NCI-H526 treated with DMSO at 0.1 percent for 48 hours (cell line): ENCODE results near the gene SFMBT1.

ENCODE experiments used
- DNase-seq: peaks from one replicate; lab custom pipeline; 2025; lab: John Stamatoyannopoulos, UW

The SFMBT1 gene

DNA sequence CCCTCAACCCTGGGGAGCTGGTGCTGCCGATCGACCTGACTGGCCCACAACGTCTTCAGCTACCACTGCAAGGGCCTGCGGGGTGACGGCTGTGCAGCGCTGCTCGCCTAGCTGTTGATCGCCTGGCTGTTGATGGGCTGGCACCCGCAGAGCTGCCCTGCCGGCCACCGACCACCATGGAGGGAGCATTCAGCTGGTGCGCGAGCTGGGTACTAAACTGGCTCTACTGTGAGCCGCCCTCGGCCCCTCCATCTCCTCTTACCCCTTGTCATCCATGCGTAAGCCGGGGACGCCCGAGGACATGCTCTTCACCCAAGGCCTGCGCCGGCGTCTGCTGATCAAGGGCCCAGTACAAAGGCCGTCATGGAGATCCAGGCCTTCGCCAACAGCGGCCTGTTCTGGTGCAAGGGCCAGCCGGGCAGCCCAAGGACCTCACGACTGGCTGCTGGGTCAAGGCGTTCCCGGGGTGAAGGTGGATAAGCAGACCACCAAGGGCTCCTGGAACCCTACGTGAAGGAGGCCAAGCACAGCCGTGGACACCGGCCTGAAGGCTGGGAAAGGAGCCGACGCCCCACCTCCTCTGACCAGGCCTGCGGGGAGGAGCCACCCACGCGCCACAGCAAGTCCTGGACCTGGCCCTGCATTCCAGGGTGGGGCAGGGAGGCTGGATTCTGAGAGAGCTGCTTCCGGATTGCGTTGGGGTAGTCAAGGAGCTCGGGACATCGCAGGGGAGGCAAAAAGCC lies 46.9 kb downstream of the SFMBT1 start:
- no peak for DNase-seq

DNA sequence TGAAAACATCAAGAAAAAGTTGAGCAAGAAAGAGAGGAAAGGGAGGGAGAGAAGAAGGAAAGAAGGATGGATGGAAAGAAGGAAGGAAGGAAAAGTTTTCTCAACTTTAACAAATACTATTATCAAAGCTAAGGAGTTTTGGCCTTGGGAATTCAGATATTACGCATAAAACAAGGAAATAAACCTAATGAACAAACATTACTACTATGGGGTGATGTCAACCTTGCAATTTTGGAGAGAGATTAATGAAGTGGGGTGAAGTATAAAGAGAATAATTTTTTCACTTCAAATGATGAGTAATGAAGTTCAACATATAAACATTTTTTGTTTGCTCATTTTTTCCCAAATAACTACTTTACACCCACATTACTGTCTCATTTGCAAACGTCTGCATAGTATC lies 55.2 kb downstream of the SFMBT1 start:
- DNase-seq = no peak

DNA sequence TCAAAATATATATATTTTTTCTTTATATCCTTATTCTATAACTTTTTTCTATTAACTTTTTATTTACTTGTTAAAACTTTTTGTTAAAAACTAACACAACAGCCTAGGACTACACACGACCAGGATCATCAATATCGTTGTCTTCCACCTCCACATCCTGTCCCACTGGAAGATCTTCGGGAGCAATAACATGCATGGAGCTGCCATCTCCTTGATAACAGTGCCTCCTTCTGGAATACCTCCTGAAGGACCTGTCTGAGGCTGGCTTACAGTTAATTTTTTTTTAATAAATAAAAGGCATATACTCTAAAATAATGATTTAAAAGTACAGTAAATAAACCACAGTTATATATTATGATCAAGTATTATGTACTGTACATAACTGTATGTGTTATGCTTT lies 58.9 kb downstream of the SFMBT1 start:
- no peak for DNase-seq

DNA sequence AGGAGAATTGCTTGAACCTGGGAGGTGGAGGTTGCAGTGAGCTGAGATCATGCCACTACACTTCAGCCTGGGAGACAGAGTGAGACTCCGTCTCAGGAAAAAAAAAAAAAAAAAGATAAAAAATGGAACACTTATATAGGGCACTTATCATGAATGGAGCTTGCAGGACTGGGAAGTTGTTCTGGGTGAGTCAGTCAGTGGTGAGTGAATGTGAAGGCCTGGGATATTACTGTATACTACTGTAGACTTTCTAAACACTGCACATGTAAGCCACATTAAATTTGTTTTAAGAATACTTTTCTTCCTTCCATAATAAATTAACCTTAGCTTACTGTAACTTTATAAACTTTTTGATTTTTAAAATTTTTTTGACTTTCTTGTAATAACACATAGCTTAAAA lies 59.8 kb downstream of the SFMBT1 start:
- DNase-seq = no peak

DNA sequence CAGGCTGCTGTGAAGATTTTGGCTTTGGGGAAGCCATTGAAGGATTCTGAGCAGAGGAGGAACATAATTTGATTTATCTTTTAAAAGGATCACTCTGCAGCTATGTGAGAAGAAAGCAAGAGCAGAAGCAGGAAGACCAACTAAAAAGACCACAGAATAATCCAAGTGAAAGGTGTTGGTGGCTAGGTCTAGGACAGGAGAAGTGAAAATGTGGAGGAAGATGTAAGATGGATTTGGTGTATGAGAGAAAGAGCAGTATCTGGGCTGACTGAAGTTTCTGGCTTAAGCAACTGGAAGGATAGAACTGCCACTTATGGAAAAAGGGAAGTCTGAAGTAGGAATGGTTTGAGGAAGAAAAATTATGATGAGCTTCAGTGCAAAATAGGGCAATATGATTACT lies 62.0 kb downstream of the SFMBT1 start:
- DNase-seq = no peak

DNA sequence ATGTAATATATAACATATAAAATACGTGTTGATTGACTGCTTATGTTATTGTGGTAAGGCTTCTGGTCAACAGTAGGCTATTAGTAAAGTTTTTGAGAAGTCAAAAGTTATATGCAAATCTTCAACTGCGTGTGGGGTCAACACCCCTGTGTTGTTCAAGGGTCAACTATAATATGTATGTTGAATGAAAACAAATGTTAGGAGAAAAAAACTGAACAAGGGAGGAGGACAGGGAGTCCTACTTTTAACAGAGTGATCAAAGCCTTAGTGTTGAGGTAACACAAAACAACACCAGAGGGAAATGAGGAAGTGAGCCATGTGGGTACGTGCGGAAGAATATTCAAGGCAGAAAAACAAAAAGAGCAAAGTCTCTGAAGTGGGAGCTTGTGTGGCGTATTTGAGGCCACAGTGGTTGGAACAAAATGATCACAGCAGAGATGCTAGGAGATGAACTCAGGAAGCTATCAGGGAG lies 62.5 kb downstream of the SFMBT1 start:
- no peak for DNase-seq

DNA sequence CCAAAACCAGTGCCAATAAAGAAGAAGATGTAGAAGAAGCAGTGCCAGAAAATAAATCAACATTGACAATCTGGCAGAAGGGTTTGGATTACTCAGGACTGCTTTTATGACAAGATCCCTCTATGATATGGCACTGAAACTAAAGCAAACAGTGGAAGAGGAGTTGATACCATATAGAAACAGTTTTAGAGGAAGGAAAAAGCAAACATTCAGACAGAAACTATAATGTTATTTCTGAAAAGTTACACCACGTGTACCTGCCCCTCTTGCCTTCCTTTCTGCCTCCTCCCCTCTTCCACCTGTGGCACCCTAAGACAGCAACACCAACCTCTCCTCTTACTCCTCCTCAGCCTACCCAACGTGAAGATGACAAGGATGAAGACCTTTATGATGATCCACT lies 63.0 kb downstream of the SFMBT1 start:
- DNase-seq = no peak

DNA sequence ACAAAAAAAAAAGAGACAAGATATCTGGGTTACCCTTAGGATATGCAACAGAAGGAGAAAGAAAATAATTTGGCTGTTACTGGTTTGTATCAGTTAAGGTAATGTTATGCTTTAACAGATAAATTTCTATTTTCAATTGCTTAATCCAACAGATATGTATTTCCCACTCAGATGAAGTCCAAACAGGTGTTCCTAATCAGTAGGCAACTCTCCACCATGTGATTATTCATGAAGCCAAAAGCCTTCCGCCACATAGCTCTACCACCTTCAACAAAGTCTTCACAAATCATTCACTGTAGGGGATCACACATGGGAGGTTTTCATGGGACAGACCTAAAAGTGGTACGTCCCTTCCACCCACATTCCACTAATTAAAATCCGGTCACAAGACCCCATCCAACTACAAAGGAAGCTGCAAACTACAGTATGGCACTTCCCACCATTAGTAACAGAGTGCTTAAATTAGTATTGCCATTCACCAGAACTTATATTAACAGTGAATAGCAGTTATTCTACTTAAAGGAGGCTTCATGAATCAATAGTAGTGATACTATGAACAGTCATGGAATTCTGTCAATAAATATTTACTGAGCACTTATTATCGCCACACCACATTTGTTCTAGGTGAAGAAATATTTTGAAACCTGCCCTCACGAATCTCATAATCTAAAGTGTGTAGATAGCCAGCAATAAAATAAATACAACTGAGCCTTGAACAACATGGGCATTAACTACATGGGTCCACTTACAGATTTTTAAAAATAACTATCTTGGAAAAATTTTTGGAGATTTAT lies 66.5 kb downstream of the SFMBT1 start:
- no peak for DNase-seq

DNA sequence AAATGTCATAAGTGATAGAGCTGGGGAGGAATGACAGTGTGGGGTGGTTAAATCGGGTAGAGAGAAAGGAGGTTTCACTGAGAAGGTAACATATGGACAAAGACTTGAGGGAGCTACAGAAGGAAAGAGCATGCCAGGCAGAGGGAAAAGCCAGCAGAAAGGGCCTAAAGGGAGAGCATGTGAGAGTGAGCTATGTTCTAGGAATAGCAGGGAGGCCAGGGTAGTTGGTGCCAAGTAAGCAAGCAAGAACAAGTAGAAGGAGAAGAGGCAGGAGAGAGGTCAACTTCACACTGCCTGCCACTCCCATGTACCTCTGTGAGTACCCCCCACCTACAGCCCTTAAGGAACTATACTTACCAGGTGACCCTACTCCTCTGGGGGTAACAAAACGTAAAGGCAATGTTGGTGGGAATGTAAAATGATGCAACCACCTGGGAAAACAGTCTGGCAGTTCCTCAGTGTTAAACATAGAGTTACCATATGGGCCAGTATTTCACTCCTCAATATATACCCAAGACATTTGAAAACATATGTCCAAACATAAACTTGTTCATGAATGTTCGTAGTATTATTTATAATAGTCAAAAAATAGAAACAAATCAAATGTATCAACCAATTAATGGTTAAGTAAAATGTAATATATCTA lies 67.6 kb downstream of the SFMBT1 start:
- no peak for DNase-seq

DNA sequence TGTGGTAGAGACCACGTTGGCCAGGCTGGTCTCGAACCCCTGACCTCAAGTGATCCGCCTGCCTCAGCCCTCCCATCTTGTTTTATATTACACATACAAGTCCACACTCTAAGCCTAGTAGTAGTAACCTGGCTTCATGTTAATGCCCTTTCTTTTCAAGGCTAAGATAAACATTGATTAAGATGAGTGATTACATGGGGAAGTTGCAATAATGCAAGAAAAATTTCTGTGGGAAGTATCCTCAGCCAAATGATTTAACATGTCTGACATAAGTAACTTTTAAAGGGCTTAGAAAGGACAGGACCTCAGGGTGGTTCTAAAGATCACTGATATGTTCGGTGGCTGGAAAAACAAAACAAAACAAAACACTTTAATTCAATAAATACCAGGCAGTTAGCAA lies 72.1 kb downstream of the SFMBT1 start:
- DNase-seq = no peak

DNA sequence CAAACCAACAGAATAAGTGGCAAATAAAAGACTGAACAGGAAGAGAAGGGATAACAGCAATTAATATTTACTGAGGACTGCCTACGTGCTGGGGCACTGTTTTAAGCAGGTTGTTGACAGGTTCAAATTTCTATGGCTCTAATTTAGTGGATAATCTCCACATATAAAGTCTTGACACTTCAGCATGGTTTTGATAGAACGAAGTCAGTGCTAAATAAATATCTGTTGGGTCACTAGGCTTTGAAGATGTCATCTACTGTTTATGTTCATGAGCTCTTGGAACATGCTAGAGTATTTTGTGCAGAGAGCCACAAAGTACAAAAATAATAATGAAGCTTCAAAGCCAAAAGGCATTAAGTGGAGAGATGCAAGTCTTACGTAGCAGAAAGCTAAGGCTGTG lies 74.0 kb downstream of the SFMBT1 start:
- DNase-seq = no peak

DNA sequence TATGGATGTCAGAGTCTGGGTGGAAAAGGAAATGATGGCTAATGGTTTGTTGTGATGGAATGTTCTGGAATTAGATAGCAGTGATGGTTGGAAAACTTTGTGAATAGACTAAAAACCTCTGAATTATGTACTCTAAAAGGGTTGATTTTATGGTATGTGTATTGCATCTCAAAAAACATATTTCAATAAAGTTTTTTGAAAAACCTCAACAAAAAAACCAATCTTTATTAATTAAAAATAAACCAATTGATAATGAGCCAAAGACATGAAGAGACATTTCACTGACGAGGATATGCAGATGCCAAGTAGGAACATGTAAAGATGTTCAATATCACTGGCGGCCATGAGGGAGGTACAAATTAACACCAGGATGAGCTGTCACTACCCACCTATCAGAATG lies 78.5 kb downstream of the SFMBT1 start:
- DNase-seq = no peak

DNA sequence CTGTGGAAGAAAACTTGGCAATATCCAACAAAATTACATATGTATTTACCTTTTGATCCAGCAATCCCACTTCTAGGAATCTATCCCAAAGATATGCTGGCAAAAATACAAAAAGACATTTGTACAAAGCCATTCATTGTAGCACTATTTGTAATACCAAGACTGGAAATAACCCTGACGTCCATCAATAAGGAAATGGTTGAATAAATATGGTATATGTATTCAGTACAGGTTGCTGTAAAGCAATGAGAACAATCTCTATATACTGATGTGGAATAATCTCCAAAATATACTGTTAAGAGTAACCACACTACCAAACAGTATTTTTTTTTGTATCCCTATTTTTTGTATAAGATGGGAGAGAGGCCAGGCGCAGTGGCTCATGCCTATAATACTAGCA lies 83.7 kb downstream of the SFMBT1 start:
- no peak for DNase-seq

DNA sequence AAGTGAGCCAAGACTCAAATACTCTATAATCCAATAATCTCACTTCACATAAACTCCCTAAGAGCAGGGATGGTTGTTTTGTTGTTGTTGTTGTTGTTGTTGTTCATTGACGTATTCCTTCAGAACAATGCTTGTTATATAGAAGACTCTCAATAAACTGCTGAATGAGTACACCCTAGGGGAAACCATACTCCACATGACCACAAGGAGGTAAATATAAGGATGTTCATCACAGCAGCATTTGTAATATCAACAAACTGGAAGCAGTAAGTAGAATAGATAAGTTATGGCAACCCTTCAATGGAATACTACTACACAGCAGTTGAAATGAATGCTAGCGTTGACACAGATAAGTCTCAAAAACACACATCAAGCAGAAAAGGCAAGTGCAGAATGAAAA lies 86.1 kb downstream of the SFMBT1 start:
- no peak for DNase-seq

DNA sequence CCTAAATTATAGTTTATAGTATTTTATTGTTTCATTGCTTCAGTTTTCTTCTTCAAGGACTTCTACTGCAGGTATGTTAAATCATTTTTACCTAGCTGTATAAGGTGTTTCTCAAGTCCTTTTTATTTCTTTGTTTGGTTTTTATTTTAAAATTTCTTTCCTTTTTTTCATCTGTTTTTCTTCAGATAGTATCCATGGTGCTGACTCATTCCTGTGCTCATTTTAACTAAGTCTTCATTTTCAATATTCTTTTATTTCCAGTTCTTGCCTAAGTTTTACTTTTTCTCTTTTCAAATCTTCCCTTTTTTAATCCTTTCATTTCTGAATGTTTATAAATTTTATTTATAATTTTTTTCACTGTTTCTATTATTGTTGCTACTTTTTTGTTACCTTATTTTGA lies 106.3 kb downstream of the SFMBT1 start:
- DNase-seq = no peak

DNA sequence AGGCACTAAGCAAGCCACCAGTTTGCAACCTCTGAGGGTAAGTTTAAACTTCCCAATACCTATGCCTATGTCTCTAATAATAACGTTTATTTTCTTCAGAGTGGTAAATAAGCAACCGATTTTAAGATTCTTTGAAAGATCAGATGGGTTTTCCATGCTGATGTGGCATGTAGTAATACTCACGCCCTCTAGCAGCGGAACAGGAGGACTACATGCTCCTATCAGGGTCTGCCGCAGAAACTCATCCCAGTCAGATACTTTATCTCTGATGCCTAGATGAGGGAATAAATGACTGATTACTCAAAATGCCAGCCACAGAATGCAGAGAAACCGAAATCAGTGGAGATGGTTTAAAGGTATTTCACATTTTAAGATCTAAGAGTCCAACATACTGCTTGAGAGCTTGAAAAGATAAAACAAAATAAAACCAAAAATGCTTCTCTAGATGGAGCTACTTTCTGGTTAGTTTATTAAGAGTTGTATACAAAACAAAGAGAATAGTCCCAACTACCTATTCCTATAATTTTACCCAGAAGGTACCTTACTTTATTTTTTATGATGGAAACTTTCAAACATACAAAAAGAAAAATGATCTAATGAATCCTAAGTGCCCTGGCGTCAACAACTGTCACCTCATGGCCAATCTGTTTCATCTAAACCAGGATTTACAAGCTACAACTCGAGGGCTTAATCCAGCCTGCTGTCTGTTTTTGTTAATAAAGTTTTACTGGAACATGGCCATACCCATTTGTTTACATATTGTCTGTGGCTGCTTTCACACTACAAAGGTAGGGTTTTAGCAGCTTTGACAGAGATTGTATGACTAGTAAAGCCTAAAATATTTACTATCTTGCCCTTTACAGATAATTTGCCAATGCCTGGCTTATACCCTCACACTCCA lies 111.0 kb downstream of the SFMBT1 start:
- peak; percentile 24 for DNase-seq

DNA sequence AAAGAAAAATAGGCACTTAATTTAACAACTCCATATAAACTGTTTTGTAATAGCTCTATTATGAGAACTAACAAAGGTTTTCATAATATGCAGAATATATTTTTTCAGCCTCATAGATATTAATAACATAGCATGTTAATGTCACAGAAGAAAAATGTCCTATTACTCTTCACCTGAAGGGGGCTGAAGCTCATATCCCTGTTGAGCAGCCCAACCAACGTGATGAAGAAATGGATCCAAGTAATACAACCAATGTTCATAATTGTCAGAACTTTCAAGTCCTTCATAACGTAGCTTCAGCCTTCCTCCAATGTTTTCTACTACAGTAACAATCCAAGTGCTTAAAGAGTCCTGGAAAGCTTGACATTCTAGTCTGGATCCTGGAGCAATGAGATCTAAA lies 114.0 kb downstream of the SFMBT1 start:
- DNase-seq = no peak

DNA sequence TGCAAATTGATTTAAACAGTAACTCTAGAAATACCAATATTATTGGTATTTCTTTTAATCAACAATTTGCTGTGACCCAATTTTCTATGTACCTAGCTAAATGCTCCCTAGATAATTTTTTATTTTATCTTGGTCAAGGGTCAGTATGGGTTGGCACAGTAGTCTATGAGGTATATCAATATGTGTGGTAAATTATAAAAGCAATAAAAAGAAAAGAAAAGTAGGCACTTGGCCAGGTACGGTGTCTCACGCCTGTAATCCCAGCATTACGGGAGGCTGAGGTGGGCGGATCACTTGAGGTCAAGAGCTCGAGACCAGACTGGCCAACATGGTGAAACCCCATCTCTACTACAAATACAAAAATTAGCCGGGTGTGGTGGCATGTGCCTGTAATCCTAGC lies 114.5 kb downstream of the SFMBT1 start:
- no peak for DNase-seq

DNA sequence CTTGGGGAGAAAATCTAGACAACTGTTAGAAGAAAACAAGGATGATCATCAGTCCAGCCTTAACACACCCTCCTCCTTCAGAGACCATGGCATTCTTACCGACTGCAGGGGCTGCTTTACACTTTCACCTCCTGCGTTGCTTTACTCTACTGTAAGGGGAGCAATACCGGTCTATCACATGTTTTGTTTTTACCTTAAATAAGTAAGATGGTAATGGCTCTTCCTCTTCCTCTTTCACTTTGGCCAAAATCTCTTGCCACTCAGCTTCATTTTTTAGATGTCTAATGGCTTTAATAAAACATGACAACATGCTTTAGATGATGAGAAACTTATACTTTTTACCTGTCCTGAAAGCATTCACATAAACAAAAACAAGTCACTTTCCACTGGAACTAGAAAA lies 115.1 kb downstream of the SFMBT1 start:
- DNase-seq = no peak

DNA sequence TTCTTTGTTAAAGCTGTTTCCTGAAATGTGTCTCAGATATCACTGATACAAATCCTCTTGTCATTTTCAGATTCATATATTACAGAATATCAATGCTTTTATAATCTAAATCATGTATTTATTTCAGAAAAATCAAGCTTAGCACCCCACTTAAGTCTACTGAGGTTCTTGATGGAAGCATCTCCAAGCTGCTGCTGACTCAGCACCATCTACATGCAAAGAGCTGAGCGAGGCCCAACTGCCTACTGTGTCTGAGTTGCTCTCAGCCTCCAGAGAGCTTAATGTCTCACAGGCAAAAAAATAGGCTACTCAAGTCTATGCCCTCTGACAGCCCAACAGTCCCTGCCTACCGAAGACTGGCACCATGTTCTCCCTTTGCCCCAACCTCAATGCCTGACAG lies 119.3 kb downstream of the SFMBT1 start:
- DNase-seq = no peak

DNA sequence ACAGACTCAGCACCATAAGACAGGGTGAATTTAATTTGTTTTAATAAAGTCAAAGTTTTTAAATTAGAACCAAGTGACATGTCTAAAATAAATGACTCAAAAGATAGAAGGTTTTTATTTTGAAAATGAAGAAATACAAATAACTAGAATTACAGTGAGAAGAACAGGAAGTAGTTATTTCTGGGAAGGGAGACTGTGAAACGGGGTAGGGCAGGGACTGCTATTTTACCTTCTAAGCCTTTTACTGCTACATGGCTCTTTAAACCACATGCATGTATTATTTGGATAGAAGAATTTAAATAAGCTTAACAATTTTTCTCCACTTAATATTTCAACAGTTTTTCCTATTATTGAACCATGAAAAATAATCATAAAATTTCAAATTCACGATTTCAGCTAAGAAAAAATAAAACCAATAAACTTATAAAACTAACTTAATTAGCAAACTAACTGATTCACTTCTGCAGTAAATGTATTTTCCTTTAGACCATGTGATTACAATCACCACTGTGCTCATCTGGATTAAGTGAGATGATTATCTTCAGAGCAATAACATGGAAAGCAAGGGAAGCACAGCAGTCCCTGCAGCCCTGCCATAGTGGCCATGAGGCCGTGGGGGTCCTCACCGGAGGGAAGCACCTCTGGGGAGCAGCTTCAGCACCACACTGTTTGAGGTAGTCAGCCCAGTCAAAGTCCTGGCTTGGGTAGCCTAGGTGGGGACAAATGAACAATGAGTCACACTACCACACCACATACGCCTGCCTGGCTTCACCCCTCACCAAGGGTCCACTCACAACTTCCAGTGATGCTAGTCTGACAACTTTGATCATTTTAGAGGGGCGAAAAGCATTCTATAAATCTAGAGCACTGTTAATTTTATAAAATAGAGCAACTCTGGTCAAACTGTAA lies 120.2 kb downstream of the SFMBT1 start:
- no peak for DNase-seq
